ENCODE measurements around the gene ATG10.

DNA sequence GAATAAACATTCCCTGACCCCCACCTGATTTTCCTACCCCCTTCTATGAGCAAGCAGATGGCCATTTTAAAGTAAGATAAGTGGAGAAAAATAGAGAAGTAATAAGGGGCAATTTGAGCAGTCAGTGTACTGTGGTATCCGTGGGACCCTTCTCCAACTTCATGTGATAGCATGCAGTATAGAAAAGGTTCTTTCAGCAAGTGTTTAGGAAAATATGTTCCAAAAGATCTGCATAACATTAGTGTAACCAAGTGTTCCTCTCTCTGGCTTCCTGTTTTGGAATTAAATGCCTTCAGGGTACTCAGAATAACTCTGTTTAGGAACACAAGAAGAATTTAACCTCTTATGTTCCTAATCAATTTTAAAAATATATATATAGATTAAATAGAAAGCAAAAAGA is 134.9 kb downstream of the ATG10 start:
- no peak for TF ChIP-seq POLR2AphosphoS5 (IDR thresholded peaks at IDR 0.05)
- no peak for TF ChIP-seq POLR2A (IDR thresholded peaks at IDR 0.05)
- TF ChIP-seq, protein P1, sequence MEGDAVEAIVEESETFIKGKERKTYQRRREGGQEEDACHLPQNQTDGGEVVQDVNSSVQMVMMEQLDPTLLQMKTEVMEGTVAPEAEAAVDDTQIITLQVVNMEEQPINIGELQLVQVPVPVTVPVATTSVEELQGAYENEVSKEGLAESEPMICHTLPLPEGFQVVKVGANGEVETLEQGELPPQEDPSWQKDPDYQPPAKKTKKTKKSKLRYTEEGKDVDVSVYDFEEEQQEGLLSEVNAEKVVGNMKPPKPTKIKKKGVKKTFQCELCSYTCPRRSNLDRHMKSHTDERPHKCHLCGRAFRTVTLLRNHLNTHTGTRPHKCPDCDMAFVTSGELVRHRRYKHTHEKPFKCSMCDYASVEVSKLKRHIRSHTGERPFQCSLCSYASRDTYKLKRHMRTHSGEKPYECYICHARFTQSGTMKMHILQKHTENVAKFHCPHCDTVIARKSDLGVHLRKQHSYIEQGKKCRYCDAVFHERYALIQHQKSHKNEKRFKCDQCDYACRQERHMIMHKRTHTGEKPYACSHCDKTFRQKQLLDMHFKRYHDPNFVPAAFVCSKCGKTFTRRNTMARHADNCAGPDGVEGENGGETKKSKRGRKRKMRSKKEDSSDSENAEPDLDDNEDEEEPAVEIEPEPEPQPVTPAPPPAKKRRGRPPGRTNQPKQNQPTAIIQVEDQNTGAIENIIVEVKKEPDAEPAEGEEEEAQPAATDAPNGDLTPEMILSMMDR (IDR thresholded peaks at IDR 0.05), result no peak

All from transverse colon (tissue), 4 donors.